Measurements from ENCODE around the gene ZBTB7C. TPM values are rescaled to one million over a fixed set of nuclear protein-coding genes. Genes with fewer than 3 reads are reported as not detected.

ZBTB7C gene
- total and polyA plus RNA-seq, 3 experiments from 2014 or later, result 0.13 TPM; not detected in 2

DNA sequence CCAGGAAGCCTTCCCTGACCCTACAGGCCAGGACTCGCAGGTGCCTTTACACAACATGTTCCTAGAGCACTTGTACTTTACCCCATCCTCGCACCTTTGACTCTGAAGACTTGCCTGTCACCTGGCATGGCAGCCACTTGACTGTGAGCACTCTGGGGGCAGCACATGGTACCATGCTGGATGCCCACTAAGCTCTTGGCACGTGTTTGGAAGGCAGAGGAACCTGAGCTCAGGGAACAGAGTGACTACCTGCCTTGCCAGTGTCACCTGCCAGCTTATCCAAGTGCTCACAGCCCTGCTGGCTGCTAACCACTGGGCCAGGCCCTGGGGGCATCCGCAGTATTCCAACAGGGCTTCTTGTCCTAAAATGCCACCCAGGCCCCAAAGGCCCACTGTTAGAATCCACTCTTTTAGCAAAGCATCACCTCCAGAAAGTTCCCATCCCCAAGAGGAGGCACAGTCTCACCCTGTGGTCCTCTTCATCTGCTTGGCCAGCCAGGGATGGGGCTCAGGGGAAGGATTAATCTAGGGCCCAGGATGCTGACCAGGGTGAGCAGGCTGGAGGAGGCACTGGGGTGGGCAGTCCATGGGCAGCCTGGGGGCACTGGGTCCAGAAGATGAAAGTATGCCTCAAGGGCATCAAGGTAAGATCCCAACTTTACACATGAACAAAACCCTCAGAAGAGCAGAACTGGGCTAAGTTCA, 57.0 kb downstream of the ZBTB7C start:
- no peak for DNase-seq
- H3K36me3 Mint-ChIP-seq, result no peaks in the 10 kb centered on the region
- no peak overlapping the region for H3K27ac Mint-ChIP-seq
- no peak overlapping the region for H3K4me3 ChIP-seq (ENCODE audit: low read length)
- H3K4me1 ChIP-seq (ENCODE audit: insufficient read depth, low read length), result no peaks in the 10 kb centered on the region
- H3K4me3 Mint-ChIP-seq, result no peak overlapping the region
- H3K27ac ChIP-seq (ENCODE audit: low read depth, low read length), result no peak overlapping the region
- POLR2A ChIA-PET, result no interaction called here
- no peaks in the 10 kb centered on the region for H3K27me3 ChIP-seq (ENCODE audit: insufficient read depth, low read length, poor library complexity, severe bottlenecking)
- H3K9me3 ChIP-seq (ENCODE audit: low read length), result no peaks in the 10 kb centered on the region
- H3K9me3 Mint-ChIP-seq, result no peaks in the 10 kb centered on the region
- no peaks in the 10 kb centered on the region for H3K4me1 Mint-ChIP-seq
- CTCF ChIA-PET, result no interaction called here
- peaks cover 6 to 16% of the 10 kb centered on the region in 2 donors for H3K27me3 Mint-ChIP-seq
- H3K36me3 ChIP-seq (ENCODE audit: insufficient read depth, low read length), result no peaks in the 10 kb centered on the region

DNA sequence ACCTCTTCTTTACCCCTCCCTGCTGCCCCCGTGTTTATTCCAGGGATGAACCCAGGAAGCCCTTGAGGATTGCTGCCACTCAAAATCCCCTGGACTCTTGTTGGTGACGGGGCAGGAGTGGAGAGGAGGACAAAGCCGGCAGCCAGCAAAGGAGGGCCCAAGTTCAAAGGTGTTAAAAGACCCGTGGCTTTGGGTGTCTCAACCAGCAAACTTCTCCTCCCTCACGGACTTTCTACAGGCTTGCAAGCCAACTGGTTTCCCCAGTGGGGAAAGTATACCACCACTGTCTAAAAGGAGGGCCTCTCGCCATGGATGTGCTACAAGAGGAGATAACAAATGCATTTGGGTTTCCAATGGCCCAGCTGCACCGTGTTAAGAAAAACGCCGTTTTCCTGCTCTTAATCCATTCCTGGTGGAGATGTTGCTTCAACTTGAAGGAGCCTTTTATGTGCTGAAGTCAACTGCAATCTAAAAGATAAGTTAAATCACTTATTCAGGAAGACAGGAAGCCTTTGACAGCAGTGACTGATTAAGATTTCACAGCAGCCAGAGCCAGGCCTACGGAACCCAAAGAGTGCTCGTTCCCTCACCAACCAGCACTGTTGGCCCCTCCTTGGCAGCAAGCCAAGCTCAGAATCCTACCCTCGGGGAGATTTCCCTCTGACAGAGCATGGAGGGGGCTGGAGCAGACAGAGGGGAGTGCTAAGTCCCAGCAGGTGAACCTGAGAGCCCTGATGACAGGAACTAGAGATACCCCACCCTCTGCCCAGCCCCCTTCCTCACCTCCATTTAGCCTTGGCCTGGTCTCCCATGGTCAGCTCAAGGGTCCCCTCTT, 57.8 kb downstream of the ZBTB7C start:
- H3K4me1 ChIP-seq (ENCODE audit: insufficient read depth, low read length), result no peaks in the 10 kb centered on the region
- H3K36me3 ChIP-seq (ENCODE audit: insufficient read depth, low read length), result no peaks in the 10 kb centered on the region
- no peaks in the 10 kb centered on the region for H3K27me3 ChIP-seq (ENCODE audit: insufficient read depth, low read length, poor library complexity, severe bottlenecking)
- no peaks in the 10 kb centered on the region for H3K9me3 Mint-ChIP-seq
- H3K27ac Mint-ChIP-seq, result no peak overlapping the region
- H3K27me3 Mint-ChIP-seq, result peaks cover 6 to 12% of the 10 kb centered on the region in 2 donors
- no peak overlapping the region for H3K27ac ChIP-seq (ENCODE audit: low read depth, low read length)
- ChIA-PET POLR2A (no interaction called here), CTCF (no interaction called here)
- H3K36me3 Mint-ChIP-seq, result no peaks in the 10 kb centered on the region
- H3K9me3 ChIP-seq (ENCODE audit: low read length), result no peaks in the 10 kb centered on the region
- H3K4me1 Mint-ChIP-seq, result no peaks in the 10 kb centered on the region
- no peak overlapping the region for H3K4me3 ChIP-seq (ENCODE audit: low read length)
- H3K4me3 Mint-ChIP-seq, result no peak overlapping the region
- no peak for DNase-seq

DNA sequence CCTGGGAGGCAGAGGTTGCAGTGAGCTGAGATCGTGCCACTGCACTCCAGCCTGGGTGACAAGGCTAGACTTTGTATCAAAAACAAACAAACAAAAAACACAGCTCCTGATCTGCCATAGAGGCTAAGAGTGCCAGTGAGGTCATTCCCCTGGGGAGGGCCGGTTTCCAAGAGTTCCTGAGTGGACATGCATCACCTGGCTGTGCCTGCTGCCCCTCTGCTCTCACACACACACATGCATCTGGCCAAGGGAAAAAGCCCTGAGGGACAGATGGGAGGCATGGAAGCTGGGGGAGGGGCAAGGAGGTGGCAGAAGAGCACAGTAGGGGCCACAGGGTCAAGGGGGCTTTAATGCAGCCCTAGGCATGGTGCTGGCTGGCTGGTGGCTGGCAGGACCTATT, 60.4 kb downstream of the ZBTB7C start:
- Histone ChIP-seq H3K27me3 (ENCODE audit: insufficient read depth, low read length, poor library complexity, severe bottlenecking) (no peaks in the 10 kb centered on the region), H3K4me1 (ENCODE audit: insufficient read depth, low read length) (no peaks in the 10 kb centered on the region), H3K36me3 (ENCODE audit: insufficient read depth, low read length) (no peaks in the 10 kb centered on the region), H3K4me3 (ENCODE audit: low read length) (no peak overlapping the region), H3K27ac (ENCODE audit: low read depth, low read length) (no peak overlapping the region), H3K9me3 (ENCODE audit: low read length) (no peaks in the 10 kb centered on the region)
- no peak for DNase-seq
- H3K27me3 Mint-ChIP-seq, result peaks cover 3 to 4% of the 10 kb centered on the region in 2 donors
- CTCF ChIA-PET, result no interaction called here
- POLR2A ChIA-PET, result no interaction called here
- H3K4me3 Mint-ChIP-seq, result no peak overlapping the region
- H3K27ac Mint-ChIP-seq, result no peak overlapping the region
- no peaks in the 10 kb centered on the region for H3K9me3 Mint-ChIP-seq
- H3K36me3 Mint-ChIP-seq, result no peaks in the 10 kb centered on the region
- H3K4me1 Mint-ChIP-seq, result no peaks in the 10 kb centered on the region

DNA sequence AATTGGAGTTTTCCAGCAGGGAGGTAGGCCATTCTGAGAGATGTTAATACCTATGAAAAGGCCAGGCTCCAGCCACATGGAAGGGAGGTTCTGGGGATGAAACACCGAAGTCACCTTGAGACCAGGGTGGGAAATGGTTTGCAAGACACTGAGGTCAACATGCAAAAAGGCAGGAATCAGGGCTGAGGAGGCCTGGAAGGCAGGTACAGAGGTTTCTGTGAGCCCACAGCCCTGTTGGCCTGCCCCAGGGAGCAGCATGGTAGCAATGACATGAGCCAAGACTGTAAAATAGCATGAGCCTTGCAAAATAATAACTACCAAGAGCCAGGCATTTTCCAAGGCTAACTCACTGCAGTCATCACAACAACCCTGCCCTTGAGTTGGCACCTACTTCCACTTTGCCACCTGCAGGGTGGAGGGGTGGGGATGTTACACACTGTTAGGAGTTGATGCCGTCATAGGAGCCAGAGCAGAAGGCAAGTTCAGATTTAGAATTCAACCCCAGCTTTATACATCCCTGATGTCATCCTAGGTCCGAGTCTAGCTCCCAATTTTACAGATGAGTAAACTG, 61.3 kb downstream of the ZBTB7C start:
- Histone ChIP-seq H3K27me3 (ENCODE audit: insufficient read depth, low read length, poor library complexity, severe bottlenecking) (no peaks in the 10 kb centered on the region), H3K4me1 (ENCODE audit: insufficient read depth, low read length) (no peaks in the 10 kb centered on the region), H3K36me3 (ENCODE audit: insufficient read depth, low read length) (no peaks in the 10 kb centered on the region), H3K27ac (ENCODE audit: low read depth, low read length) (no peak overlapping the region), H3K4me3 (ENCODE audit: low read length) (no peak overlapping the region), H3K9me3 (ENCODE audit: low read length) (no peaks in the 10 kb centered on the region)
- CTCF ChIA-PET, result no interaction called here
- Mint-ChIP-seq H3K9me3 (no peaks in the 10 kb centered on the region), H3K27ac (no peak overlapping the region), H3K36me3 (no peaks in the 10 kb centered on the region), H3K27me3 (peaks cover 4 to 6% of the 10 kb centered on the region in 2 donors), H3K4me3 (no peak overlapping the region), H3K4me1 (no peaks in the 10 kb centered on the region)
- POLR2A ChIA-PET, result no interaction called here
- DNase-seq, result no peak

DNA sequence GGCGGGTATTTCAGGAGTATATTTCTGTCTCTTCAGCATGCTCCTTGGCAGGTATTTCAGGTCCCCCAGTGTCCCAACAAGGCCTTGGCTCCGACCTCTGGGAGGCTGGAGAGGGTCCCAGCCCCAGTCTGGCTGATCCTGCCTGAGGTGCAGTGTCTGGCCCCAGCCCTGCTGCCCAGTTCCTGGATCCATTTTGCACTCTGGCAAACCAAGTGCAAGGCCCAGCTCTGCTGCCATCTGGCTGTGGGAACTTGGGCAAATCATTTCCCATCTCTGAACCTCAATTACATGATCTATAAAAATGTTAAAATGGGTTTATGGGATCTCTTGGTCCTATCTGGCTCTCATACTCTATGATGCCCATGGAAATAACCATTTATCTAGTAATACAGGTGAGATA, 63.6 kb downstream of the ZBTB7C start:
- Histone ChIP-seq H3K27me3 (ENCODE audit: insufficient read depth, low read length, poor library complexity, severe bottlenecking) (no peaks in the 10 kb centered on the region), H3K36me3 (ENCODE audit: insufficient read depth, low read length) (no peaks in the 10 kb centered on the region), H3K27ac (ENCODE audit: low read depth, low read length) (no peak overlapping the region), H3K4me1 (ENCODE audit: insufficient read depth, low read length) (no peaks in the 10 kb centered on the region), H3K4me3 (ENCODE audit: low read length) (no peak overlapping the region), H3K9me3 (ENCODE audit: low read length) (no peaks in the 10 kb centered on the region)
- Mint-ChIP-seq H3K9me3 (no peaks in the 10 kb centered on the region), H3K4me3 (no peak overlapping the region), H3K27me3 (peaks cover 4 to 6% of the 10 kb centered on the region in 2 donors), H3K27ac (no peak overlapping the region), H3K4me1 (no peaks in the 10 kb centered on the region), H3K36me3 (no peaks in the 10 kb centered on the region)
- DNase-seq, result no peak
- ChIA-PET POLR2A (no interaction called here), CTCF (no interaction called here)

DNA sequence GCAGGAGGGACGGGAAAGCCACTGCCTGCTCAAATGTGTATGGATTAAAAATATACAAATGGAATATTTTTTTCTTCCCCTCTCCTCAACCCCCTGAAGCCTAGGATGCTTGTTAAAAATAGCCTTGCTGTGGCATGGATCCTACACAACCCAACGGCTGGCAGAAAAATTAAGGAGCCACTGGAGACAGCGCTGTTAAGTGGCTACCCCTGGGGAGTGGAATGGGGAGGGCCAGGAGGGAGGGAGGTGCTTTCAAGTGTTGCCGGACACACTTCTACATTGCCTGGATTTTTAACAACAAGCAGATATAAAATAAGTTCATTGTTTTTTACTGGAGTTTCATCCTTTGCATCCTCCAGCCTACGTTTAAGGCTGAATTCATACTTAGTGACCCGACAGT, 66.6 kb downstream of the ZBTB7C start:
- H3K9me3 Mint-ChIP-seq, result no peaks in the 10 kb centered on the region
- Histone ChIP-seq H3K27me3 (ENCODE audit: insufficient read depth, low read length, poor library complexity, severe bottlenecking) (no peaks in the 10 kb centered on the region), H3K4me3 (ENCODE audit: low read length) (no peak overlapping the region), H3K36me3 (ENCODE audit: insufficient read depth, low read length) (no peaks in the 10 kb centered on the region), H3K9me3 (ENCODE audit: low read length) (no peaks in the 10 kb centered on the region), H3K4me1 (ENCODE audit: insufficient read depth, low read length) (no peaks in the 10 kb centered on the region), H3K27ac (ENCODE audit: low read depth, low read length) (no peak overlapping the region)
- H3K4me3 Mint-ChIP-seq, result no peak overlapping the region
- DNase-seq, result no peak
- H3K27ac Mint-ChIP-seq, result no peak overlapping the region
- H3K36me3 Mint-ChIP-seq, result no peaks in the 10 kb centered on the region
- peaks cover 3 to 4% of the 10 kb centered on the region in 2 donors for H3K27me3 Mint-ChIP-seq
- CTCF ChIA-PET, result no interaction called here
- POLR2A ChIA-PET, result no interaction called here
- no peaks in the 10 kb centered on the region for H3K4me1 Mint-ChIP-seq

DNA sequence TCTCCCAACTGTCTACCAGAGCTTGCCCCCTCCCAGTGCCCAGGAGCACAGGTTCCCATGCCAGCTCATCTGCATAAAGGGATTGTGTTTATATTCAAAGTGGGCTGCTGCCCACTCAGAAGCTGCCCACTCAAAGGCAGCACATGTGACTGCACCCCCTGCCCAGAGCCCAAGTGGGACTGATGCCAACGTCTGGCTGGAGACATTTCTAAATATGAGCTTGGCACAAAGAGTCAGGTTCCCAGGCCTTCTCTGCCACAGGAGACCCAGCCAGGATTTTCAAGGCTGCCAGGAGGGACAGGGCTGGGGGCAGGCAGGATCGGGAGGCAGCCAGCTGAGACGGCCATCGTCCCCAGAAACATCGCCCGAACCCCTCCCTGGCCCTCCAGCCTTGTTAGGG, 67.1 kb downstream of the ZBTB7C start:
- CTCF ChIA-PET, result no interaction called here

DNA sequence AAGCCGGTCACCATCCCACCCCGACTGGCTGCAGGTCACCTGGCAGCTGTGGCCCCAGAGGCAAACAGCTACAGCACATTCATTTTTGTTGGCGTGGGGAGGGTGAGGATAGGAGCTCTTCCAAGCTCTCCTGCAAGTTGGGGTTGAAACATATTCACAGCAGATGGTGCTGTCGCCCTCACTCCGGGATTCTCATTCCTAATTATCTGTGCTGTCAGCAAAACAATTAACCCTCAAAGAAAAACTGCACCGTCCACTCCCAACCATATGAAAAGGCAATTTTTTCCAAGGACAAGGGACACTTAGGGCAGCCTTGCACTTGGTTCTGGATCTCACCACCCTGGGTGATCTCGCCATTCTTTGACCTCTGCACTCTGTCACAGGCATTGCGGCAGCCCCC, 68.6 kb downstream of the ZBTB7C start:
- Mint-ChIP-seq H3K4me3 (no peak overlapping the region), H3K27me3 (peaks cover 0 to 3% of the 10 kb centered on the region in 2 donors), H3K4me1 (no peaks in the 10 kb centered on the region), H3K9me3 (no peaks in the 10 kb centered on the region), H3K36me3 (no peaks in the 10 kb centered on the region), H3K27ac (no peak overlapping the region)
- ChIA-PET POLR2A (no interaction called here), CTCF (no interaction called here)
- H3K27me3 ChIP-seq (ENCODE audit: insufficient read depth, low read length, poor library complexity, severe bottlenecking), result no peaks in the 10 kb centered on the region
- no peak overlapping the region for H3K27ac ChIP-seq (ENCODE audit: low read depth, low read length)
- no peak for DNase-seq
- H3K36me3 ChIP-seq (ENCODE audit: insufficient read depth, low read length), result no peaks in the 10 kb centered on the region
- H3K4me1 ChIP-seq (ENCODE audit: insufficient read depth, low read length), result no peaks in the 10 kb centered on the region
- no peak overlapping the region for H3K4me3 ChIP-seq (ENCODE audit: low read length)
- no peaks in the 10 kb centered on the region for H3K9me3 ChIP-seq (ENCODE audit: low read length)

More for the DNA sequence above, 67.1 kb downstream of the ZBTB7C start:
- no peaks in the 10 kb centered on the region for H3K4me1 Mint-ChIP-seq
- Histone ChIP-seq H3K36me3 (ENCODE audit: insufficient read depth, low read length) (no peaks in the 10 kb centered on the region), H3K4me1 (ENCODE audit: insufficient read depth, low read length) (no peaks in the 10 kb centered on the region), H3K27ac (ENCODE audit: low read depth, low read length) (no peak overlapping the region), H3K4me3 (ENCODE audit: low read length) (no peak overlapping the region), H3K9me3 (ENCODE audit: low read length) (no peaks in the 10 kb centered on the region), H3K27me3 (ENCODE audit: insufficient read depth, low read length, poor library complexity, severe bottlenecking) (no peaks in the 10 kb centered on the region)
- peaks cover 0 to 3% of the 10 kb centered on the region in 2 donors for H3K27me3 Mint-ChIP-seq
- H3K36me3 Mint-ChIP-seq, result no peaks in the 10 kb centered on the region
- POLR2A ChIA-PET, result no interaction called here
- H3K4me3 Mint-ChIP-seq, result no peak overlapping the region
- no peaks in the 10 kb centered on the region for H3K9me3 Mint-ChIP-seq
- H3K27ac Mint-ChIP-seq, result no peak overlapping the region
- DNase-seq, result no peak
